Skeletal muscle cell (primary cell): ENCODE results near the gene DDX19B.
"Not testable (repeated sequence)": the region's sequence is repeated elsewhere in the genome, so short reads cannot be mapped to it uniquely, and the experiment has no call there.

Experiments
- DNase-seq: peaks from one replicate; pipeline ENCODE4 v3.0.0-alpha.2; 2010; ENCODE audit warnings: low read depth
- H3K4me3 ChIP-seq: 2 replicates; pipeline ENCODE4 v1.5.1; 2011; ENCODE audit warnings: low read depth, mild to moderate bottlenecking, control low read depth, low read length, moderate library complexity

DDX19B gene

GRCh38 chr16:70298988-70299938 lies at the start of gene DDX19B:
DDX19B (plus strand) TSS chr16:70299186; CDS start chr16:70299298, 112 bp downstream.
- peak within 1 kb of the TSS; percentile 84 for H3K4me3 ChIP-seq
- DNase-seq: peak; percentile 17

GRCh38 chr16:70249697-70250096 lies 49.3 kb upstream of the DDX19B start:
- DNase-seq, H3K4me3 ChIP-seq: not testable (repeated sequence)

- no peak for DNase-seq
- H3K4me3 ChIP-seq: peak overlapping the region; percentile 59
Measured at GRCh38 chr16:70250748-70251628, 48.0 kb upstream of the DDX19B start.

GRCh38 chr16:70251629-70252354 lies 47.2 kb upstream of the DDX19B start, which contains the start of gene EXOSC6:
EXOSC6 (minus strand) TSS chr16:70251940; CDS start chr16:70251900, 40 bp downstream.
- H3K4me3 ChIP-seq: peak within 1 kb of the TSS; percentile 59
- DNase-seq: peak; percentile 73

GRCh38 chr16:70252355-70252988 lies 46.5 kb upstream of the DDX19B start:
- no peak for DNase-seq
- no peak overlapping the region for H3K4me3 ChIP-seq

GRCh38 chr16:70253291-70254106 lies 45.5 kb upstream of the DDX19B start:
- no peak for DNase-seq
- H3K4me3 ChIP-seq: no peak overlapping the region

GRCh38 chr16:70254180-70254964 lies 44.6 kb upstream of the DDX19B start:
- no peak for DNase-seq
- H3K4me3 ChIP-seq: no peak overlapping the region

GRCh38 chr16:70254965-70255286 lies 44.1 kb upstream of the DDX19B start:
- DNase-seq: no peak

GRCh38 chr16:70255574-70255973 lies 43.4 kb upstream of the DDX19B start:
- no peak for DNase-seq
- H3K4me3 ChIP-seq: no peak overlapping the region

More at GRCh38 chr16:70254965-70255286, 44.1 kb upstream of the DDX19B start:
- no peak overlapping the region for H3K4me3 ChIP-seq

- no peak for DNase-seq
Measured at GRCh38 chr16:70257391-70257790, 41.6 kb upstream of the DDX19B start.

GRCh38 chr16:70258065-70258464 lies 40.9 kb upstream of the DDX19B start:
- no peak overlapping the region for H3K4me3 ChIP-seq
- DNase-seq: no peak

More at GRCh38 chr16:70257391-70257790, 41.6 kb upstream of the DDX19B start:
- no peak overlapping the region for H3K4me3 ChIP-seq

- no peak for DNase-seq
- no peak overlapping the region for H3K4me3 ChIP-seq
Measured at GRCh38 chr16:70258946-70259345, 40.0 kb upstream of the DDX19B start.

- not testable (repeated sequence) for H3K4me3 ChIP-seq, DNase-seq
Measured at GRCh38 chr16:70259903-70260302, 39.1 kb upstream of the DDX19B start.

- no peak for DNase-seq
- H3K4me3 ChIP-seq: no peak overlapping the region
Measured at GRCh38 chr16:70267516-70267915, 31.5 kb upstream of the DDX19B start.

- DNase-seq, H3K4me3 ChIP-seq: not testable (repeated sequence)
Measured at GRCh38 chr16:70267922-70268321, 31.1 kb upstream of the DDX19B start.

GRCh38 chr16:70269471-70269870 lies 29.5 kb upstream of the DDX19B start:
- DNase-seq: no peak
- no peak overlapping the region for H3K4me3 ChIP-seq

- H3K4me3 ChIP-seq: no peak overlapping the region
- DNase-seq: no peak
Measured at GRCh38 chr16:70270176-70270575, 28.8 kb upstream of the DDX19B start.
